GM18502 (cell line): ENCODE data around the gene GAL3ST2.
"Not testable (repeated sequence)": the region's sequence is repeated elsewhere in the genome, so short reads cannot be mapped to it uniquely, and the experiment has no call there.

Experiments used
- ATAC-seq: cut with Tn5 transposase; IDR thresholded peaks from one replicate; pipeline ENCODE4 v1.9.1; 2021; ENCODE audit warnings: mild to moderate bottlenecking; ENCODE audit not compliant: unreplicated experiment, poor library complexity

GAL3ST2 gene

DNA sequence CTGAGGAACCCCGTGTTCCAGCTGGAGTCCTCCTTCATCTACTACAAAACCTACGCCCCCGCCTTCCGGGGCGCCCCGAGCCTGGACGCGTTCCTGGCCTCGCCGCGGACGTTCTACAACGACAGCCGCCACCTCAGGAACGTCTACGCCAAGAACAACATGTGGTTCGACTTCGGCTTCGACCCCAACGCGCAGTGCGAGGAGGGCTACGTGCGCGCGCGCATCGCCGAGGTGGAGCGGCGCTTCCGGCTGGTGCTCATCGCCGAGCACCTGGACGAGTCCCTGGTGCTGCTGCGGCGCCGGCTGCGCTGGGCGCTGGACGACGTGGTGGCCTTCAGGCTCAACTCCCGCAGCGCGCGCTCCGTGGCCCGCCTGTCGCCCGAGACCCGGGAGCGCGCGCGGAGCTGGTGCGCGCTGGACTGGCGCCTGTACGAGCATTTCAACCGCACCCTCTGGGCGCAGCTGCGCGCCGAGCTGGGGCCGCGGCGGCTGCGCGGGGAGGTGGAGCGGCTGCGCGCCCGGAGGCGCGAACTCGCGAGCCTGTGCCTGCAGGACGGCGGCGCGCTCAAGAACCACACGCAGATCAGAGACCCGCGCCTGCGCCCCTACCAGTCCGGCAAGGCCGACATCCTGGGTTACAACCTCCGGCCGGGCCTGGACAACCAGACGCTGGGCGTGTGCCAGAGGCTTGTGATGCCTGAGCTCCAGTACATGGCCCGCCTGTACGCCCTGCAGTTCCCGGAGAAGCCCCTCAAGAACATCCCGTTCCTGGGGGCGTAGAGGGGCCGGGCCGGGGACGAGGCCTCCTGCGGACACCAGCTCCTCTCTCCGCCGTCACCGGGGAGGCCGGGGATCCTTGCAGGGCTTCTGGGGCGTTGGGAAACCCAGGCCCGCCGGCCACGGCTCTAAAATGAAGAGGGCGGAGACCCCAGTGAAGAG, 27.0 kb downstream of the GAL3ST2 start:
- ATAC-seq: no peak

DNA sequence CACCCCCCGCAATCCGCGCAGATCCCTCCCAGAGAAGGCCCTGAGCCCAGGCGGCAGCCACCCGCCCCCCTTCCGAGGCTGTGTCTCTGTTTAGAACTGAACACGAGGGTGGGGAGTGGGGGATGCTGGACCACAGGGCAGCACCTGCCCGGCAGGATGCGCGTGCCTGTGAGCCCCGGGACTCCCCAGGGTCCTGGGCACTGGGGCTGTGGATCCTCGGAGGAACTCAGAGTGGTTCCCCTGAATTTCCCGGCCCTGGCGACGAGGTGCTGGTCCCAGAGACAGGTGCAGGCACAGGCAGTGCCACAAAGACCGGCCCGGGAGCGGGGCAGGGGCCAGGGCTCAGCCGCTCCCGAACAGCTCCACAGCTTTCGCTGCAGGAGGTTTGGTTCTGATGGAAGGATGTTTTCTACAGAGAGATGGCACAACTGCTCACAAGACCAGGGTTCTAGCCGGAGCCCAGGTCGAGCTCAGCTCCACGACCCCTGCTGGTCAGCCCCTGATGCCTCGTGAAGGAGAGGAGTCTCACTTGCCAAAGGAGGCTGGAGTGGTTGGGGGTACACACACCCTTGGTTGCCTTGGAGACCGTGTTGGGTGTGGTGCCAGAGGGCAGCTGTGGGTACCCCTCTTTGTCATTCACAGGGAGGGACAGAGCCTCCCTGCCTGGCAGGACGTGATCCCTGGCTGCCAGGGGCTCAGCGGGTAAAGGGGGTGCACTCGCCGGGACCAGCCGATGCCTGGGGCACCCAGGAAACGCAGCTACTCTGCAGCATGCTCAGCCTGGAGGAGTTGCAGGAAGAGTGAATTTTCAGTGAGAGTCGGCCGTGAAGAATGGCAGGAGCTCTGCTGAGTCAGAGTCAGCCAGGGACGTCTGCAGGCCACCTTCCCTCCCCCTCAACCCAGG, 28.0 kb downstream of the GAL3ST2 start:
- no peak for ATAC-seq

DNA sequence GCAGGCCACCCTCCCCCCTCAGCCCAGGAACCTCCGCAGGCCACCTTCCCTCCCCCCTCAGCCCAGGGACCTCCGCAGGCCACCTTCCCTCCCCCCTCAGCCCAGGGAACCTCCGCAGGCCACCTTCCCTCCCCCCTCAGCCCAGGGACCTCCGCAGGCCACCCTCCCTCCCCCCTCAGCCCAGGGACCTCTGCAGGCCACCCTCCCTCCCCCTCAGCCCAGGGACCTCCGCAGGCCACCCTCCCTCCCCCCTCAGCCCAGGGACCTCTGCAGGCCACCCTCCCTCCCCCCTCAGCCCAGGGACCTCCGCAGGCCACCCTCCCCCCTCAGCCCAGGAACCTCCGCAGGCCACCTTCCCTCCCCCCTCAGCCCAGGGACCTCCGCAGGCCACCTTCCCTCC, 29.6 kb downstream of the GAL3ST2 start:
- not testable (repeated sequence) for ATAC-seq

GRCh38 chr2:241808051-241808720, 31.6 kb downstream of the GAL3ST2 start:
- ATAC-seq: no peak

DNA sequence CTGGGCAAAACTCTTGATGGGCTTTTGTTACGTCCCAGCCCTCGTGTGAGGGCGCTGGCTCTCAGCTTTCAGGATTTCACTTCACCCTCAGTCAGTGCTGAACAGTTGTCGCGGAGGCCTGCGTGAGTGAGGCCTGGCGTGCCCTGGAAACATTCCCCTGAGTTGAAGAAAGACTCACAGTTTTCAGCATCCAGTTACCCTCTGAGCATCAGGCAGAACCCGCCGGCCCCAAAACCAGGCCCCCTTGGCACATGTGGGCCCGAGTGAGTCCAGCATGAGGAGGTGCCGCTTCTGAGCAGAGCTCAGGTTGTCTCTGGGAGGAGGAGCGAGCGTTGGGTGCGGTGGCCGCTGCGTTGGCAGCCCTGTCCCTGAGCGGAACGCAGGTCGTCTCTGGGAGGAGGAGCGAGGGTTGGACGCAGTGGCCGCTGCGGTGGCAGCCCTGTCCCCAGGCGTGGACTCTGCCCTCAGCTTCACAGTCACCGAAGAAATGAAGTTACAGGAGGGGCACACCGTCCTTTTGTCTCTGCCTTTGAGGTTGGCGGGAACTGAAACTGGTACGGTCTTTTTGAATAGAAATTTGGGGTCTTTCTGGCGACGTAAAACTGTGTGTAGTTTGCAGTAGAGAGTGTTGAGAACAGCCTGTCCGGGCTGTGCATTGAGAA, 32.2 kb downstream of the GAL3ST2 start, which contains the start of gene NEU4:
TSS of gene NEU4 (plus strand) at position 473 of the 662 bp plus-strand sequence. CDS start 5,292 bp downstream, outside the sequence.
- no peak for ATAC-seq

DNA sequence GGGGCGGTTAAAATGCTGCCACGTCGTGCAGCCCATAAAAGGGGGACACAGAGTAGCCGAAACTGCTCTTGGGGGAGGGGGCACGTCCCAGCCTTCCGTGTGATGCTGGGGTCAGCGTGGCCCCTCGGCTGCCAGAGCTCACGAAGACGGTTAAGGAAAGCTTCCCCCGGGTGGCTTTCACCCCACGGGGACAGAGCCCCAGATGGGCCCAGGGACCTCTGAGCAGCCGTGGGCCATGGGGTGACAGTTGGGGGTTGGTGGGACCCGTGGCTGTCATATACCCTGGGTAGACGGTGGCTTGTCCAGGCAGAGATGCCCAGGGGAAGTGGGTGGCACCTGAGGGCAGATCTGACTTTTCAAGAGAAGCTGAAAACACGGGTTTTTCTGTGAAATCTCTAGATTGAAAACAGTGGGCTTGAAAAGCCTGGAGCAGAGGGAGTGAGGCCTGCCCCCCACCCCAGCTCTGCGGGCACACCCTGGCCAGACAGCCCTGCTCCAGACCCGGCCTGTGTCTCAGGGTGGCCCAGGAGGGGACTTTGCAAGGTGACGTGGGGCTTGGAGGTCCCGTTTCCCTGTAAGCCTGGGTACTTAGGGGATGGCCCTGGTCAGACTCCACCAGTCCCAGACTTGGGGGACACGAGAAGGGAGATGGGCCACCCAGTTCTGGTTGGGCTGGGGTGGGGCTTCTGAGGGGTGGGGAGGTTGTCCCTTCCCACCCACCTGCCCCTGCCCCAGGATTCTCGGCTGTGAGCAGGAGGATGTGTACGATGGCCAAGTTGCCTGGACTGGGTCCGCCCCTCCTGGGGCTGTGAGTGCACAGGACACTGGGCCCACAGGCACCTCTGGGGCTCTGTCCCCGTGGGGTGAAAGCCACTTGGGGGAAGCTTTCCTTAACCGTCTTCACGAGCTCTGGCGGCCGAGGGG, 33.0 kb downstream of the GAL3ST2 start:
- no peak for ATAC-seq

GRCh38 chr2:241810307-241811200, 33.9 kb downstream of the GAL3ST2 start:
- no peak for ATAC-seq

GRCh38 chr2:241811201-241811951, 34.8 kb downstream of the GAL3ST2 start:
- ATAC-seq: no peak

- ATAC-seq: no peak
Observed at GRCh38 chr2:241811952-241812729, 35.5 kb downstream of the GAL3ST2 start.

DNA sequence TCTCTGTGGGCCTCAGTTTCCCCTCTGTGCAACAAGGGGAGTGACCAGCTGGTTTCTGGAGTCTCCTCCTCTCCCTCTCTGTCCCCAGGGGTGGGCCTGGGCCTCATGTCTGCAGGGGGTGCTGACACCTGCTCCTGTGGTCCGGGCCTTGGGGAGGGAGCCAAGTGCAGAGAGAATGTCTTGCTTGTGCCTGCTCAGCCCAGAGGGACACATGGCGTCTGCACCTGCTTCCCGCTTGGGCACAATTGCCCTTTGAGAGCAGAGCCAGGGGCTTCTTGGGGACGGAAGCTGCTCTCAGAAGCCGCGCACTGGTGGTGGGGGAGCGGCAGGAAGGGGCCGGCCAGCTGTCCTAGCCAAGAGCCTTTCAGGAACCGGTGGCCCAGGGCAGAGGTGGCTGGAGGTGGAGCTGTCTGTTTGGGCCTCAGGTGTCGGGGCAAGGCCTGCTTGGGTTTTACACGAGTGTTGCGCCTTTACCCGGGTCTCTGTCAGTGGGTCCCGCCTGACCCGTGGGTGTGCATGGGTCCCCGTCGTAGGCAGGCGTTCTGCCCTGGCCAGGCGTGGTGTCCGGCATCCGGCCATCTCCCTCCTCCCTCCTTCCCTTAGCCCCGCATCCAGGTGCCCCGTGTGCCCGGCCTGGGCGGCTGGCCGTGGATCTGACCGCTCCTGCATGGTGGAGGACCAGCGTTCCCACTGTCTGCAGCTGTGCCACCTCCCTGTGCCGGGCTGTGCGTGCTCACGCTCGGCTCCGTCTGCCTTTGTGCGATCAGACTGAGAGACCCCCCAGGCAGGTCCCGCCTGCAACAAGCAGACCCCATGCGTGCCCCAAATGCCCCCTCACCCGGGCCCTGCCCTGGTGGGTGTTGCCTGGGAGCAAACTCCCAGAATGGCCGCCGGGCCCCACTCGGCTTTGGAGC, 36.4 kb downstream of the GAL3ST2 start:
- no peak for ATAC-seq

GRCh38 chr2:241813644-241814392, 37.2 kb downstream of the GAL3ST2 start:
- no peak for ATAC-seq

DNA sequence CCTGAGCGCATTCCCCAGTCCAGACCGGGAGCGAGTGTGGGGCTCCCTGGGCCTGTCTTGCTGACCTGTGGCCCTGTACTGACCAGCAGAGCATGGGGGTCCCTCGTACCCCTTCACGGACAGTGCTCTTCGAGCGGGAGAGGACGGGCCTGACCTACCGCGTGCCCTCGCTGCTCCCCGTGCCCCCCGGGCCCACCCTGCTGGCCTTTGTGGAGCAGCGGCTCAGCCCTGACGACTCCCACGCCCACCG, 37.7 kb downstream of the GAL3ST2 start:
- no peak for ATAC-seq

GRCh38 chr2:241814643-241815476, 38.2 kb downstream of the GAL3ST2 start:
- ATAC-seq: no peak
